Lung (tissue), 12 donors: ENCODE data around the gene GMEB2. TPM values are rescaled to one million over a fixed set of nuclear protein-coding genes. Genes with fewer than 3 reads are reported as not detected.

Source experiments
- ATAC-seq: fragments of 200-7000 bp; cut with Tn5 transposase; one replicate; pipeline ENCODE4 v1.9.1; 2020; ENCODE audit warnings: moderate number of reproducible peaks; ENCODE audit not compliant: insufficient read depth, low FRiP score
- DNase-seq, 3 donors: peaks; one replicate each; pipeline ENCODE4 v3.0.0-alpha.2; 2013 to 2017
- H3K27ac ChIP-seq, 2 donors: one replicate each; pipeline ENCODE4 v1.5.1; 2013; ENCODE audit warnings: mild to moderate bottlenecking in 2 of 2, moderate library complexity in 2 of 2, control low read depth in 1 of 2, inconsistent platforms in 1 of 2, low read depth in 1 of 2, low read length in 1 of 2
- H3K27me3 ChIP-seq, 3 donors: one replicate each; pipeline ENCODE4 v1.5.1; 2013; ENCODE audit warnings: low read length in 2 of 3; ENCODE audit not compliant: control insufficient read depth in 3 of 3, insufficient read depth in 3 of 3
- H3K36me3 ChIP-seq, 4 donors: one replicate each; pipeline ENCODE4 v1.5.1; 2013; ENCODE audit warnings: low read length in 4 of 4, mild to moderate bottlenecking in 1 of 4, moderate library complexity in 1 of 4; ENCODE audit not compliant: control insufficient read depth in 4 of 4, insufficient read depth in 4 of 4
- H3K4me1 ChIP-seq, 5 donors: one replicate each; pipeline ENCODE4 v1.5.1; 2013; ENCODE audit warnings: low read length in 5 of 5, mild to moderate bottlenecking in 2 of 5, moderate library complexity in 1 of 5; ENCODE audit not compliant: control insufficient read depth in 5 of 5, insufficient read depth in 5 of 5
- H3K4me3 ChIP-seq: one replicate; pipeline ENCODE4 v1.5.1; 2013; ENCODE audit warnings: mild to moderate bottlenecking, control low read depth, moderate library complexity
- H3K9ac ChIP-seq, 2 donors: one replicate each; pipeline ENCODE4 v1.5.1; 2013; ENCODE audit warnings: low read length in 2 of 2, control low read depth in 1 of 2; ENCODE audit not compliant: insufficient read depth in 1 of 2
- H3K9me3 ChIP-seq, 4 donors: one replicate each; pipeline ENCODE4 v1.5.1; 2013; ENCODE audit warnings: low read length in 3 of 4, mild to moderate bottlenecking in 1 of 4, moderate library complexity in 1 of 4; ENCODE audit not compliant: control insufficient read depth in 4 of 4, insufficient read depth in 3 of 4
- WGBS, 2 donors: extraction: QIAGEN DNeasy Blood & Tissue Kit; methylation state at CpG; one replicate each; pipeline ENCODE4 v1.1.7; 2013; 5-methylcytosine and 5-hydroxymethylcytosine counted together
- polyA plus RNA-seq, 2 donors: library from polyadenylated mRNA; stranded (reverse); fragments of 200-250 nt; gene quantifications; one replicate each; pipeline ENCODE4 v1.2.1, GENCODE V29; 2013
- total RNA-seq, 2 donors: library from RNA; depleted of rRNA in 1 of 2; stranded (reverse); fragments of >200 nt in 1 of 2; gene quantifications; one replicate each; pipeline ENCODE4 v1.2.1, GENCODE V29; 2014 to 2021
- TF ChIP-seq, protein P1 (sequence below): IDR thresholded peaks from 2 replicates; pipeline ENCODE4 v1.5.1; 2012; ENCODE audit warnings: mild to moderate bottlenecking; ENCODE audit errors: control extremely low read depth, extremely low read depth
- donor health status: control.
- donor health status: control.
- donor health status: Bipolar disorder and iron deficiency.
- donor health status: healthy.
- donor health status: DM: yes; HTN: yes; CAD: no.

Gene GMEB2
- total and polyA plus RNA-seq, 4 donors, result 7.6 to 12.9 (median 10.3) TPM

DNA sequence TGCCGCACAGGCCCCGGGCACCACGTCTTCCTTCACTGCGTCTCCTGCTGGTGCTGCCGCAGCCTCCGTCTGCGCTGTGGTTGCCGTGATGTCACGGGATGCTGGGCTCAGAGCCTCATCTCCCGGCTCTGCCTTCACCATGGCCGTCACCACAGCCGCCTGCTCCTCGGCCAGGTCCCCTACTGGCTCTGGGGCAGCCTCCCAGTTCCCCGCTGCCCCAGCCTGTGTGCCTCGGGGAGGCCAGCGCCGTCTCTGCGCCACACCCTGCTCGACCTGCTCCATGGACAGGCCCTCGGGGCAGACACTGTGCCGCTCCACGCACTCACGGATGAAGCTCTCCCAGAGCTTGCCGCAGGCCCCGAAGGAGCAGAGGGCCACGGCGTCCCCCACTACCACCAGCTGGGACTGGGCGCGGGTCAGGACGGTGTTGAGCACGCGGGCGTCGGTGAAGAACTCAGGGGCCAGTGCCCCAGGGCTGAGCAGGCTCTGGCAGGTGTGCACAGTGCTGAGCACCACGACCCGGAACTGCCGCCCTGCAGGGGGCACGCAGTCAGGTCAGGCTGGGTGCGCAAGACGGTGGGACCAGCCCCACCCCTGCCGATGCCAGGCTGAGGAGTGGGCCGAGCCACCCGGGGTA lies 61.1 kb downstream of the GMEB2 start:
- no peaks in the 10 kb centered on the region for H3K4me1 ChIP-seq
- 96% methylated on average over 43 of the region's 43 CpGs for WGBS, 2 donors
- TF ChIP-seq, protein P1, sequence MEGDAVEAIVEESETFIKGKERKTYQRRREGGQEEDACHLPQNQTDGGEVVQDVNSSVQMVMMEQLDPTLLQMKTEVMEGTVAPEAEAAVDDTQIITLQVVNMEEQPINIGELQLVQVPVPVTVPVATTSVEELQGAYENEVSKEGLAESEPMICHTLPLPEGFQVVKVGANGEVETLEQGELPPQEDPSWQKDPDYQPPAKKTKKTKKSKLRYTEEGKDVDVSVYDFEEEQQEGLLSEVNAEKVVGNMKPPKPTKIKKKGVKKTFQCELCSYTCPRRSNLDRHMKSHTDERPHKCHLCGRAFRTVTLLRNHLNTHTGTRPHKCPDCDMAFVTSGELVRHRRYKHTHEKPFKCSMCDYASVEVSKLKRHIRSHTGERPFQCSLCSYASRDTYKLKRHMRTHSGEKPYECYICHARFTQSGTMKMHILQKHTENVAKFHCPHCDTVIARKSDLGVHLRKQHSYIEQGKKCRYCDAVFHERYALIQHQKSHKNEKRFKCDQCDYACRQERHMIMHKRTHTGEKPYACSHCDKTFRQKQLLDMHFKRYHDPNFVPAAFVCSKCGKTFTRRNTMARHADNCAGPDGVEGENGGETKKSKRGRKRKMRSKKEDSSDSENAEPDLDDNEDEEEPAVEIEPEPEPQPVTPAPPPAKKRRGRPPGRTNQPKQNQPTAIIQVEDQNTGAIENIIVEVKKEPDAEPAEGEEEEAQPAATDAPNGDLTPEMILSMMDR, result no peak
- peaks cover 0 to 8% (median 0%) of the 10 kb centered on the region in 4 donors for H3K9me3 ChIP-seq
- H3K9ac ChIP-seq, result no peak overlapping the region
- ATAC-seq, result no peak
- DNase-seq, result no peak
- no peak overlapping the region for H3K4me3 ChIP-seq
- no peak overlapping the region for H3K27ac ChIP-seq
- peaks cover 0 to 71% (median 3%) of the 10 kb centered on the region in 4 donors for H3K36me3 ChIP-seq
- no peaks in the 10 kb centered on the region for H3K27me3 ChIP-seq

DNA sequence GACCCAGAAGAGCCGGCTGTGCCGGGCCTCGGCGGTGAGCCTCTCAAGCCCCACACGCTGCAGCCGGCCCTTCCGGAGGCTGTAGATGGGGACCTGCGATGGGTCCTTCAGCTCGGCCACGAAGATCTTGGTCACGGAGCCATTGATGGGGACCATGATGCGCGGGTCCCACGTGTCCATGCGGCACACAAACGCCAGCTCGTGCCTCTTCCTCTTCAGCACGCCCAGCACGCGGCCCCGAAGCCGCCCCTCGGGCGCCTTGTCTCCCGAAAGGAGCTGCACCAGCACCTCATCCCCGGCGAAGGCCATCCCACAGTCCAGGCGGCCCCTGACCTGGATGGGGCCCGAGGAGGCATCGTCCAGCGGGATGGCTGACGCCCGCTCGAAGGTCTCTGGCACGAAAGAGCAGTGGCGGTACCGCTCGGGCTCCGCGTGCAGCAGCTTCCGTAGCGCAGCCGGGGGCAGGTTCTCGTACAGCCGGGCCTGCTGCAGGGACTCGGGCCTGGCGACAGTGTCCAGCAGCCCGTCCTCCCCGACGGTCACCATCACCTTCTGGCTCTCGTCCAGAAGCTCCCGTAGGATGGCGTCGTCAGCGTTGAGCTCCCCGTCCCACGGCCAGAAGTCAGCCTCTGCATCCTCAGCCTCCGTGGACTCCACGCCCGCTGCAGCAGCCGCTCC lies 61.7 kb downstream of the GMEB2 start:
- Histone ChIP-seq H3K9ac (no peak overlapping the region), H3K9me3 (peaks cover 0 to 8% (median 0%) of the 10 kb centered on the region in 4 donors), H3K4me1 (no peaks in the 10 kb centered on the region), H3K36me3 (peaks cover 1 to 75% (median 5%) of the 10 kb centered on the region in 4 donors), H3K27ac (no peak overlapping the region), H3K4me3 (no peak overlapping the region), H3K27me3 (no peaks in the 10 kb centered on the region)
- TF ChIP-seq, protein P1, result no peak
- ATAC-seq (no peak), DNase-seq (no peak)
- 97 to 98% methylated on average over 61 of the region's 61 CpGs for WGBS, 2 donors

DNA sequence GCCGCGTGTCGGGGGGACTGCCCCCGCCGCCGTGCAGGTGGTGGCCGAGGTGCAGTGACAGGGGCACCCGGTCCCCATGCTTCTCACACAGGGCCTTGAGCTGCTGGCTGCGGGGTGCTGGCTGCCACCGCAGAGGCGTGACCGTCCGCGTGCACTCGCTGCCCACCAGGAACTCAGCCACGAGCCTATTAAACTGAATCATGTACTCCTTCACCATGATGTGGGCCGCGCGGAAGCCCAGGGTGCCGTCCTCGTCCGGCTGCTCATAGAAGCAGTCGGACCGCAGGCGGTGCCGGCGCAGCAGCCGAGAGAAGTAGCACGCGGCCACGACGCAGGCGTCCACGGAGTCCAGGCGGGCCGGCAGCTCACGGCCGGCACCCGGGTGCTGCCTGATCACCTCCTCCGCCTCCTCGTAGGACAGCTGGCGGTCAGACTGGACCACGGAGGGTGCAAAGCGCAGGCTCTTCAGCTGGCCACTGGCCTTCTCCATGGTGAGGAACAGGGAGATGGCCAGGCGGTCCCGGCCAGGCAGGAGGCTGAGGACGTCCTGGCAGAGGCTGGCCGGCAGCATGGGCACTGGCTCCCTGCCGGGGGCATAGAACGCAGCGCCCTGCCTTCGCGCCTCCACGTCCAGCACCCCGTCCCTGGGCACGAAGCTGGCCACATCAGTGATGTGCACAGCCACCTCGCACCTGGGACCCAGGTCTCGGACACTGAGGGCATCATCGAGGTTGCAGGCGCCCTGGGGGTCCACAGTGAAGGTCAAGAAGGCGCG lies 62.7 kb downstream of the GMEB2 start:
- Histone ChIP-seq H3K9me3 (peaks cover 0 to 8% (median 0%) of the 10 kb centered on the region in 4 donors), H3K36me3 (peaks cover 3 to 77% (median 6%) of the 10 kb centered on the region in 4 donors), H3K4me1 (no peaks in the 10 kb centered on the region), H3K4me3 (no peak overlapping the region), H3K9ac (no peak overlapping the region), H3K27ac (no peak overlapping the region), H3K27me3 (no peaks in the 10 kb centered on the region)
- TF ChIP-seq, protein P1, result no peak
- 96% methylated on average over 62 of the region's 62 CpGs for WGBS, 2 donors
- DNase-seq (no peak), ATAC-seq (no peak)
